GM18499 (cell line): ENCODE measurements around the gene MMAB.

Experiments used
- ATAC-seq: cut with Tn5 transposase; IDR thresholded peaks from one replicate; pipeline ENCODE4 v1.9.1; 2021; ENCODE audit warnings: moderate number of reproducible peaks; ENCODE audit not compliant: insufficient read depth, unreplicated experiment

Gene MMAB

GRCh38 chr12:109542876-109543275, 30.4 kb downstream of the MMAB start:
- ATAC-seq: no peak

DNA sequence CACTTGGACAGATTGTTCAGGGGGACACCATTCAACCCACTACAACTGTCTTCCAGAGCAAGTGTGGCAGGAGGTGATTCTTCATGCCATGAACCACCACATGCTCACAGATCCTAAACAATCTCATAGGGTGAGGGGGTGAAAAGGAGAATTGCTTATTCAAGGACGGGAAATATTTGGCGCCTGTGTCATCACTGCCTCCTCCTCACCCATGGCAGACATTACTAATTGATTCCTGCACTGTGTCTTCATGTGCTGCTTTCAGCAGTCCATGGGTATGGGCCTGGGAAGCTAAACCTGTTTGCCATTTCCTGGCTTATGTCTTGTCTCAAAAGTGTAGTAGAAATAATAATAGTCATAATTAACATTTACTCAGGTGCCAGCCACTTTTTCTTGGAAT, 31.3 kb downstream of the MMAB start:
- no peak for ATAC-seq

GRCh38 chr12:109541413-109541726, 31.9 kb downstream of the MMAB start:
- ATAC-seq: no peak

GRCh38 chr12:109540526-109541412, 32.5 kb downstream of the MMAB start:
- ATAC-seq: no peak

GRCh38 chr12:109539508-109539907, 33.8 kb downstream of the MMAB start:
- no peak for ATAC-seq

- no peak for ATAC-seq
Observed at GRCh38 chr12:109538191-109538863, 35.0 kb downstream of the MMAB start.

DNA sequence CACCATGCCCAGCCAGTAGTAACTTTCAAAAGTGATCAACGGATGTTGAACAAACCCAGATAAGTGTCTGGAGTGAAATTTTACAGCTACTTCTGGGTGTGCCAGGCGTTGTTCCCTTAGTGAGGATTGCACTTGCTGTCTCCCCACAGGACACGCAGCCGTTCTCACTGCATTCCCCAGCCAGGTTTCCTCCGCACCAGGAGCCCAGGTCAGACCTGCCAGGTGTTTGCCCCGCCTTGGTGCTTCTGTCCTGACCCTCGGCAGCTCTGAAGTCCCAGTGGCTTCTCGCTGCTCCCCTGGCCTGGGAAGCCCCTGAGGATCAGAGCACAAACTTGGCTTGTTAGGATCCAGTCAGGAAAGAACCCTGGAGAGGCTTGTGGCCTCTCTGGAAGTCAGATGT, 36.2 kb downstream of the MMAB start:
- no peak for ATAC-seq

GRCh38 chr12:109535863-109536250, 37.4 kb downstream of the MMAB start:
- ATAC-seq: no peak

DNA sequence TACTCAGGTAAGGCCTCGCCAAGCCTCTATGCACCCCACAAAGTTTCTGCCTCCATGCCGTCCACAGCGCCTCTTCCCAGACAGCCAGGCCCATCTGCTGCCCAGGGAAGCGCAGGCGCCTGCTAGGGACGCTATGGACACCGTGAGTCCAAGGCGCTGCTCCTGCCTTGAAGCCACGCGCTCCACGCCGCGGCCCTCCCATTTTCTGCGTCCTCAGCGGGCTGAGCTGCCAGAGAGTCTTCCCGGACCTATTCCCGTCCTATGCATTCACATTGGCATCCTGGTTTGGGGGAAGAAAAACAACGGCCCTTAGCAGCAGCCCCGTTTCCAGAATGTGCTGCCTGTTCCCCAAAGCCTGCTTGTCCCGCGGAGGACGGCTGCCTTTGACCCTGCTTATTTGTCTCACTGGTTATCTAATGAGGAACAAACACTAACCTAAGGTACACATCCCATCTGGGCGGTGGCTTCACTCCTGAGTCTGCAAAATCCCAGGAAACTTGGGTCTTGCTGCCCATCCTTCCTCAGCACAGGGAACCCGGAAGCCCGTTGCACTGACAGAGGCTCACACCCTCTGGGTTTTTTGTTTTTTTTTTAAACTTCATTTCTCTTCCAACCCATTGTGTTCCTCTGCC, 38.0 kb downstream of the MMAB start:
- ATAC-seq: no peak

- ATAC-seq: no peak
Observed at GRCh38 chr12:109534456-109534855, 38.8 kb downstream of the MMAB start.

- ATAC-seq: no peak
Observed at GRCh38 chr12:109533487-109533740, 39.9 kb downstream of the MMAB start.

DNA sequence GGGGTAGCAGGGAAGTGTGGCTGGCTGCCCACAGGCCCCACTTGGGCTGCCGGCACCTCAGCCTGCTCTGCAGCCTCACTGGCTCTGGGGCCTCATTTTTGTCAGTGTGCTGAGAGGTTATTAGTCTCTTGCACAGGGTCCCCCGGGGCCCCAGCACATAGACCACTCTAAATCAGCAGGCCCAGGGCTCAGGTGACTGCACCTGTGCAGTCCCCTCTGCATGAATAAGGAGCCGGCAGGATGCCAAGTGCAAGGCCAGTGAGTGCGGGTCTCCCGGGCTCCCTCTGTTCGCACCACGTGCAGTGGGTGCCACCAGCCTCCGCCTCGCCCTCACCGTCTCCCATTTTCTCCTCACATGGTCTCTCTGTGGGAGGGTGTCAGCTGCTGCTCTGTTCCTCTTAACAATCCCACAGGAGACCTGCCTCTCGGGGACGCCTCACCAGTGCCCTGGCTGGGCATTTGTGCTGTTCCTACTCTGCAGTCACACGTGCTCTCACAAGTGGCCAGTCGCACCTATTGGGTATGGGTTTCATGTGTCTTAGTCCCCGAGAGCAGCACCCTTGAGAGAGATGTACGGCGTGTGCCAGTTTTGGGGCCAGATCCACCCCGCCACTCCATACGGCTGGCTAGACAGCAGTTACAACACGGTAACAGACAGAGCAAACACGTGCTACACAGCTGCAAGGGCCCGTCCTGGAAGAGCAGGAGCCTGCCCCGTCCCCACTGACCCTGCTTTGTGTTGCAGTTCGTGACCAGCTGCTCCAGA, 40.4 kb downstream of the MMAB start:
- no peak for ATAC-seq

- ATAC-seq: no peak
Observed at GRCh38 chr12:109531411-109531810, 41.9 kb downstream of the MMAB start.

DNA sequence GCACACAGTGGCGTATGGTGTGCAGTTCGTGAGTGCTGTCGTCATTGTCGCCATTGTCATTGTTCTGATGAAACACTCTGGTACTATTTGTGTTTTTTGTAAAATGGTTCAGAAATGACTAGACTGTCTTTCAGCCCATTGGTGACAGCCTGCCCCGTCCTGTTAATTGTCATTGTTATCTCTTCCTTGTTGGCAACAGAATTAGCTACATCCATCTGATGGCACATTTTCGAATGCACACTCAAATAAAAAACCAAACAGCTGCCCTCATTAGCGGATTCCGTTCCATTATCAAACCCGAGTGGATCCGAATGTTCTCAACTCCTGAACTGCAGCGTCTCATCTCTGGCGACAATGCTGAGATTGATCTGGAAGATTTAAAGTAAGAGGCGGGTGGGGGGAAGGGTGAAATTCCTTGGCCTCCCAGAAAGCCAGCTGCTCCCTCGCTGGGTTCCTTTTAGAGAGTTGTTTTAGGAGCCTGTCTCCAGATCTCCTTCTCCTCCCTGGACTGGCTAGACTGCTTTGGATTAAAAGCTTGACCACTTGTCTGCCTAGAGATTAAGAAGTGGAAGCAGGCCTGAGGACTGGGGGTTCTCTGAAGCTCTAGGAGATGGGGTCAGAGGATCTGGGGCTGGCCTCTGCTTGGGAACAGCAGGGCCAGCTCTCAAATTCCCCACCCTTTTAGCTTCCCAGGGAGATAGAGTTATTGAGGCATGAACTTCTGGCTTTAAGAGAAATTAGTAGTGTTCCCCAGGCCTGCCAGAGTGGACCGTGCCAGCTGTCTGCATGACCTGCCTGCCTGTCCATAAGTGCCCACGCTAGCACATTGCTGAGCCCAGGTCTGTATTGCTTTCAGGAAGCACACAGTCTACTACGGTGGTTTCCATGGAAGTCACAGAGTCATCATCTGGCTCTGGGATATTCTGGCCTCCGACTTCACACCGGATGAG, 43.3 kb downstream of the MMAB start:
- no peak for ATAC-seq

GRCh38 chr12:109527489-109528123, 45.7 kb downstream of the MMAB start:
- ATAC-seq: no peak

DNA sequence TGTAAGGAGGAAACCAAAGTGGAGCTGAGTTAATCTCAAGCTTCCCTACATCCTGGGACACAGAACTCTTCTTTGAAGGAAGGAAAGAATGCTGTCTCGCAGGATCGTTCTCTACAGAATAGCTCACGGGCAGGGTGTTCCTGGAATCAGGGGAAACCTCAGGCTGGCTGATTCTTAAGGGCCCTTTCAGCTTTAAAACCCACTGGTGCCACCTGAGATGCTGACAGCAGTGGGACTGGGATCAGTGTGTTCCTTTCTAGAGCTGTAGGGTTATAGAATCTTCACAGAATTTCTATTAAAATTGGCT, 48.1 kb downstream of the MMAB start:
- ATAC-seq: no peak

DNA sequence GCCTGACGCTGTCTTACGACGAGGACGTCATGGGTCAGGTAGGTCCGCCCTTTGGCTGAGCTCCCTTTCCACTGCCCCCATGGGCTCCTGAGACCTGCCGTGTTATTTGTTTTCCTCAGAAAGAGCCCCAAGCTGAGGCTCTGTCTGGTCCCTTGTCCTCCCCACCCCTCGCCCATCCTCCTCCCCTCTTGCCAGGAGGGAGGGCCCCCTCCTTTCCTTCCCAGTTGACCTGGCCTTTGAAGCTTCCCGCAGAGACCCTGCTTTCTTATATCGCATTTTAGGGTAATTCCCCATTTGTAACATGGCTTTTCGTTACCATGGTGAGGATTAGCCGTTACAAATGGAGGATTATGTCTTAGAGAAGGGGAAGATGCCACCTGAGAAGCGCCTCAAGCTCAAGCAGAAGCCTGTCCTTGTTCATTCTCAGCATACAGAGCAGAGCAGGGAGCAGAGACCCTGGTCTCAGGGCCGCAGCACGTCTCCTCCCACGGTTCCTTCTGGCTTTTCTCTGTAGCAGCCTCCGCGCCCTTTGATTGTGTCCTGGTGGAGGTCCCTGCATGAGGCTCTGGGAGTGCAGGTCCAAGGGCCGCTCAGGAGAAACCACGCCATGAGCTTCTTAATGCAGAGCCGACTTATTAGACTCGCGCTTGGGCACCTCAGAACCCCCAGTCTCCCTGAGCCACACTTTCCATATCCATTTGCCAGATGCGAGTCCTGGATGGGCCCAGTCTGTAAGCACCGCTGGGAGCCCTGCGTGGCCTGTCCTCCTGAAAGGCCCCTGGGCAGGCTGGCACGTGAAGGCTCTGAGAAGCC, 48.6 kb downstream of the MMAB start:
- no peak for ATAC-seq

- ATAC-seq: no peak
Observed at GRCh38 chr12:109523504-109523903, 49.8 kb downstream of the MMAB start.

GRCh38 chr12:109523071-109523470, 50.2 kb downstream of the MMAB start:
- ATAC-seq: no peak
